NCI-H82 treated with DMSO at 0.1 percent for 48 hours (cell line): ENCODE data around the gene NUDCD2.
"Not testable (repeated sequence)": the region's sequence is repeated elsewhere in the genome, so short reads cannot be mapped to it uniquely, and the experiment has no call there.

Source experiments
- DNase-seq: peaks from one replicate; lab custom pipeline; 2025; ENCODE audit not compliant: unreplicated experiment; lab: John Stamatoyannopoulos, UW

NUDCD2 gene

GRCh38 chr5:163473635-163474243, 13.8 kb upstream of the NUDCD2 start:
- no peak for DNase-seq

GRCh38 chr5:163467682-163468081, 7.8 kb upstream of the NUDCD2 start:
- DNase-seq, result no peak

GRCh38 chr5:163463063-163463435, 3.1 kb upstream of the NUDCD2 start:
- DNase-seq, result no peak

GRCh38 chr5:163460562-163461171, 765 bp upstream of the NUDCD2 start, which contains the start of gene HMMR:
Gene HMMR, plus strand, starts transcription at chr5:163460632. Its CDS starts 61 bp downstream, at chr5:163460693.
- peak; percentile 49 for DNase-seq

GRCh38 chr5:163459462-163459818, 462 bp downstream of the NUDCD2 start:
- DNase-seq, result no peak

- DNase-seq, result no peak
Measured at GRCh38 chr5:163458778-163459385, 1.0 kb downstream of the NUDCD2 start.

- no peak for DNase-seq
Measured at GRCh38 chr5:163456840-163457239, 3.1 kb downstream of the NUDCD2 start.

- no peak for DNase-seq
Measured at GRCh38 chr5:163456029-163456589, 3.8 kb downstream of the NUDCD2 start.

GRCh38 chr5:163455406-163455805, 4.5 kb downstream of the NUDCD2 start:
- DNase-seq, result not testable (repeated sequence)

GRCh38 chr5:163453705-163454104, 6.2 kb downstream of the NUDCD2 start:
- no peak for DNase-seq

GRCh38 chr5:163451489-163451888, 8.4 kb downstream of the NUDCD2 start:
- DNase-seq, result no peak

GRCh38 chr5:163448491-163448890, 11.4 kb downstream of the NUDCD2 start:
- DNase-seq, result no peak

- DNase-seq, result no peak
Measured at GRCh38 chr5:163447875-163448274, 12.0 kb downstream of the NUDCD2 start.

GRCh38 chr5:163447191-163447590, 12.7 kb downstream of the NUDCD2 start:
- DNase-seq, result no peak

- DNase-seq, result no peak
Measured at GRCh38 chr5:163445345-163445744, 14.6 kb downstream of the NUDCD2 start.

GRCh38 chr5:163444526-163444925, 15.4 kb downstream of the NUDCD2 start:
- no peak for DNase-seq

- no peak for DNase-seq
Measured at GRCh38 chr5:163440954-163441353, 18.9 kb downstream of the NUDCD2 start.

- DNase-seq, result peak; percentile 35
Measured at GRCh38 chr5:163439092-163439425, 20.8 kb downstream of the NUDCD2 start.

- peak; percentile 93 for DNase-seq
Measured at GRCh38 chr5:163437309-163438182, 22.4 kb downstream of the NUDCD2 start, which contains the start of gene CCNG1. Gene CCNG1, plus strand, starts transcription at chr5:163437595. Its CDS starts 1,662 bp downstream, at chr5:163439257.

- DNase-seq, result no peak
Measured at GRCh38 chr5:163437011-163437308, 22.9 kb downstream of the NUDCD2 start.

- DNase-seq, result peak; percentile 50
Measured at GRCh38 chr5:163436515-163436914, 23.4 kb downstream of the NUDCD2 start.
